ENCODE data around the gene NR1H3. TPM values are rescaled to one million over a fixed set of nuclear protein-coding genes. Genes with fewer than 3 reads are reported as not detected.

The NR1H3 gene
- total and polyA plus RNA-seq, 4 donors: 52.8 to 57.3 (median 55.6) TPM

DNA sequence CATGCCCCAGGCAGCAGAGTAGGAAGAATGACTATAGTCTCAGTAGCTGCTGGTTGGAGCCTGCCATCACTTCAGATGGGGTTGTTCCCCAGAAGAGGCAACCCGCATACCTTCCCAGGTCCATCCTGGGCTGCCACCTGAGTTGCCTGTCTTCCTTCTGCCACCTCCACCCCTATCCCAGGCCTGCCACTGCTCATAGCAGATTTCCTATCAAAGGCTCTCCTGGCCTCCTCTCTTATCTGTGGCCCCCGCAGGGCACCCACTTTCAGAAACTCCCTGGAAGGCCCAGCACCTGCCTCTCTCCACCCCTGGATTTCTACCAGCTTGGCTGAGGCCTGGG lies 649 bp upstream of the NR1H3 start:
- no peaks in the 10 kb centered on the region for H3K9me3 ChIP-seq (ENCODE audit: control insufficient read depth in 4 of 4, low read length in 3 of 4)
- H3K36me3 ChIP-seq (ENCODE audit: control insufficient read depth in 4 of 4, insufficient read depth in 3 of 4, low read depth in 1 of 4, low read length in 3 of 4): peaks cover 0 to 8% (median 4%) of the 10 kb centered on the region in 4 donors
- H3K9ac ChIP-seq (ENCODE audit: low read depth in 1 of 2, low read length in 2 of 2): no peak overlapping the region
- H3K27ac ChIP-seq (ENCODE audit: low read depth in 1 of 2, low read length in 2 of 2): peak overlapping the region; percentile 86 to 89
- peak overlapping the region in 1 of 3 donors; percentile 53 for H3K4me3 ChIP-seq (ENCODE audit: low read depth in 1 of 3, low read length in 3 of 3)
- WGBS: 47% methylated on average over 2 of the region's 2 CpGs
- TF ChIP-seq FOXA2 (IDR thresholded peaks at IDR 0.05) (peak; percentile 19), JUND (IDR thresholded peaks at IDR 0.05) (no peak)
- H3K4me1 ChIP-seq (ENCODE audit: control insufficient read depth in 4 of 4, insufficient read depth in 4 of 4, low read length in 3 of 4): peaks cover 14 to 58% (median 47%) of the 10 kb centered on the region in 4 donors
- no peak for DNase-seq (ENCODE audit: low spot score)
- H3K27me3 ChIP-seq (ENCODE audit: control insufficient read depth in 4 of 4, insufficient read depth in 4 of 4, low read length in 3 of 4): no peaks in the 10 kb centered on the region

DNA sequence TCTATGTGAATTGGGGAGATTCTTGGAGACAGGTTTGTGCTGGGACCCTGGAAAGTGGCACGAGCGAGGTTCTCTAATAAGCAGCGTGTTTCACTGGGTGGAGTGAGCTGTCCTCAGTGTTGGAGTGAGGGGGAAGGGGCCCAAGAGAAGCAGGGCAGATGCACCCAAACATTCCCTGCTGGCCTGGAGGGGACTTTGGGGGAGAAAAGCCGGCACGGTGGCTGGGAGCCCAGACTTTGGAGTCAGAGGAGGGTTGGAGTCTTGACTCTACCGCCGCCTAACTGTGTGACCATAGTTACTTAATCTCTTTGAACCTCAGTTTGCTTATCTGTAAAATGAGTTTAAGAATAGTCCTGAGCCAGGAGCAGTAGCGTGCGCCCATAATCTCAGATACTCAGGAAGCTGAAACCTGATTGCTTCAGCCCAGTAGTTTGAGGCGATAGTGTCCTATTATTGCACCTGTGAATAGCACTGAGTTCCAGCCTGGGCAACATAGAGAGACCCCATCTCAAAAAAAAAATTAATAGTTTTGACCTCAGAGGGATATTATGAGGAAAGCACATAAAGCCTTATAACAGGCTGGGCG lies 614 bp downstream of the NR1H3 start:
- Histone ChIP-seq H3K27me3 (ENCODE audit: control insufficient read depth in 4 of 4, insufficient read depth in 4 of 4, low read length in 3 of 4) (no peaks in the 10 kb centered on the region), H3K4me3 (ENCODE audit: low read depth in 1 of 3, low read length in 3 of 3) (peak overlapping the region; percentile 53 to 65 (median 59)), H3K9ac (ENCODE audit: low read depth in 1 of 2, low read length in 2 of 2) (peak overlapping the region; percentile 45 to 66), H3K36me3 (ENCODE audit: control insufficient read depth in 4 of 4, insufficient read depth in 3 of 4, low read depth in 1 of 4, low read length in 3 of 4) (peaks cover 0 to 8% (median 6%) of the 10 kb centered on the region in 4 donors), H3K9me3 (ENCODE audit: control insufficient read depth in 4 of 4, low read length in 3 of 4) (no peaks in the 10 kb centered on the region), H3K4me1 (ENCODE audit: control insufficient read depth in 4 of 4, insufficient read depth in 4 of 4, low read length in 3 of 4) (peaks cover 14 to 57% (median 44%) of the 10 kb centered on the region in 4 donors), H3K27ac (ENCODE audit: low read depth in 1 of 2, low read length in 2 of 2) (peak overlapping the region; percentile 86 to 89)
- WGBS: 29% methylated on average over 11 of the region's 11 CpGs
- no peak for DNase-seq (ENCODE audit: low spot score)
- TF ChIP-seq RAD21 (IDR thresholded peaks at IDR 0.05): no peak
- TF ChIP-seq YY1 (IDR thresholded peaks at IDR 0.05): no peak

DNA sequence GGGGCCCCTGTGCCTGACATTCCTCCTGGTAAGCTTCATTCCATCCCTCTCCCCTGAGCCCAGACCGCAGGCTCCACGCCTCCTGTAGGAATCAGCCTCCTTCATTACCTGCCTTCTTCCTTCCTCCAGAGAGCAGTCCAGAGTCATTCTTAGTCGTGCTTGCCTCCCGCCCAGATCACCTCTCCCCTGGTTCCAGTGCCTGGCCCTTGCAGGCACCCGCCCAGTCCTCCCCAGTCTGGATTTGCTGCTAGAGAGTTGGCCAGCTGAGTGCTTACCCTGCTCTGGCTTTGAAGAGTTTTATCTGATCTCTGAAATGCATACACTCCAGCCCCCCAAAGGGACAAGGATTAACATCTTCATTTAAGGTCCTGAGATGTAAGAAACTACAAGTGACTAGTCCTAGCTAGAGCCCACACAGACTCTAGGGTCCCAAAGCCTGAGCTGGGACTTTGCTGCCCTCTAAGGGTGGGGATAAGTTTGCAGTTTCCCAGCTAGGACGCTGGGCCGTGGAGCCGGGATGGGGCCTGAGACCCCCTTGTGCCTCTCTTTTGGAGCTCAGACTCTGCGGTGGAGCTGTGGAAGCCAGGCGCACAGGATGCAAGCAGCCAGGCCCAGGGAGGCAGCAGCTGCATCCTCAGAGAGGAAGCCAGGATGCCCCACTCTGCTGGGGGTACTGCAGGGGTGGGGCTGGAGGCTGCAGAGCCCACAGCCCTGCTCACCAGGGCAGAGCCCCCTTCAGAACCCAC lies 1.6 kb downstream of the NR1H3 start:
- no peak overlapping the region for H3K4me3 ChIP-seq (ENCODE audit: low read depth in 1 of 3, low read length in 3 of 3)
- TF ChIP-seq FOXA2 (IDR thresholded peaks at IDR 0.05): no peak
- TF ChIP-seq JUND (IDR thresholded peaks at IDR 0.05): no peak
- TF ChIP-seq RAD21 (IDR thresholded peaks at IDR 0.05): peak; percentile 92 to 94
- TF ChIP-seq, protein P1, sequence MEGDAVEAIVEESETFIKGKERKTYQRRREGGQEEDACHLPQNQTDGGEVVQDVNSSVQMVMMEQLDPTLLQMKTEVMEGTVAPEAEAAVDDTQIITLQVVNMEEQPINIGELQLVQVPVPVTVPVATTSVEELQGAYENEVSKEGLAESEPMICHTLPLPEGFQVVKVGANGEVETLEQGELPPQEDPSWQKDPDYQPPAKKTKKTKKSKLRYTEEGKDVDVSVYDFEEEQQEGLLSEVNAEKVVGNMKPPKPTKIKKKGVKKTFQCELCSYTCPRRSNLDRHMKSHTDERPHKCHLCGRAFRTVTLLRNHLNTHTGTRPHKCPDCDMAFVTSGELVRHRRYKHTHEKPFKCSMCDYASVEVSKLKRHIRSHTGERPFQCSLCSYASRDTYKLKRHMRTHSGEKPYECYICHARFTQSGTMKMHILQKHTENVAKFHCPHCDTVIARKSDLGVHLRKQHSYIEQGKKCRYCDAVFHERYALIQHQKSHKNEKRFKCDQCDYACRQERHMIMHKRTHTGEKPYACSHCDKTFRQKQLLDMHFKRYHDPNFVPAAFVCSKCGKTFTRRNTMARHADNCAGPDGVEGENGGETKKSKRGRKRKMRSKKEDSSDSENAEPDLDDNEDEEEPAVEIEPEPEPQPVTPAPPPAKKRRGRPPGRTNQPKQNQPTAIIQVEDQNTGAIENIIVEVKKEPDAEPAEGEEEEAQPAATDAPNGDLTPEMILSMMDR (IDR thresholded peaks at IDR 0.05; ENCODE audit: low read depth, low read length, missing input control): peak; percentile 61

DNA sequence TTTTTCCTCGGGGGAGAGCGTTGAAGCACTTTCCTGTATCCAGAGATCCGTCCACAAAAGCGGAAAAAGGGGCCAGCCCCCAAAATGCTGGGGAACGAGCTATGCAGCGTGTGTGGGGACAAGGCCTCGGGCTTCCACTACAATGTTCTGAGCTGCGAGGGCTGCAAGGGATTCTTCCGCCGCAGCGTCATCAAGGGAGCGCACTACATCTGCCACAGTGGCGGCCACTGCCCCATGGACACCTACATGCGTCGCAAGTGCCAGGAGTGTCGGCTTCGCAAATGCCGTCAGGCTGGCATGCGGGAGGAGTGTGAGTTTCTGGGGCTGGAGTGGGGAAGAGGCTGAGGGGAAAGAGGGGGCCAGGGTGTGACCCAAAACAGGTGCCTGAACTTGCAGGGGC lies 2.6 kb downstream of the NR1H3 start:
- DNase-seq (ENCODE audit: low spot score): no peak
- no peak overlapping the region for H3K4me3 ChIP-seq (ENCODE audit: low read depth in 1 of 3, low read length in 3 of 3)
- H3K4me1 ChIP-seq (ENCODE audit: control insufficient read depth in 4 of 4, insufficient read depth in 4 of 4, low read length in 3 of 4): peaks cover 7 to 38% (median 26%) of the 10 kb centered on the region in 4 donors
- peaks cover 0 to 12% (median 7%) of the 10 kb centered on the region in 4 donors for H3K36me3 ChIP-seq (ENCODE audit: control insufficient read depth in 4 of 4, insufficient read depth in 3 of 4, low read depth in 1 of 4, low read length in 3 of 4)
- H3K27me3 ChIP-seq (ENCODE audit: control insufficient read depth in 4 of 4, insufficient read depth in 4 of 4, low read length in 3 of 4): no peaks in the 10 kb centered on the region
- no peak overlapping the region for H3K9ac ChIP-seq (ENCODE audit: low read depth in 1 of 2, low read length in 2 of 2)
- no peak overlapping the region for H3K27ac ChIP-seq (ENCODE audit: low read depth in 1 of 2, low read length in 2 of 2)
- H3K9me3 ChIP-seq (ENCODE audit: control insufficient read depth in 4 of 4, low read length in 3 of 4): no peaks in the 10 kb centered on the region
- 93% methylated on average over 19 of the region's 19 CpGs for WGBS
- TF ChIP-seq JUND (IDR thresholded peaks at IDR 0.05): no peak
- TF ChIP-seq, protein P1 (IDR thresholded peaks at IDR 0.05; ENCODE audit: low read depth, low read length, missing input control): no peak
- TF ChIP-seq, protein P2, sequence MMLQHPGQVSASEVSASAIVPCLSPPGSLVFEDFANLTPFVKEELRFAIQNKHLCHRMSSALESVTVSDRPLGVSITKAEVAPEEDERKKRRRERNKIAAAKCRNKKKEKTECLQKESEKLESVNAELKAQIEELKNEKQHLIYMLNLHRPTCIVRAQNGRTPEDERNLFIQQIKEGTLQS (IDR thresholded peaks at IDR 0.05): no peak
- TF ChIP-seq RAD21 (IDR thresholded peaks at IDR 0.05): no peak
- TF ChIP-seq RXRA (IDR thresholded peaks at IDR 0.05): no peak
- no peak for TF ChIP-seq NR2F2 (IDR thresholded peaks at IDR 0.05)
- TF ChIP-seq, protein P3, sequence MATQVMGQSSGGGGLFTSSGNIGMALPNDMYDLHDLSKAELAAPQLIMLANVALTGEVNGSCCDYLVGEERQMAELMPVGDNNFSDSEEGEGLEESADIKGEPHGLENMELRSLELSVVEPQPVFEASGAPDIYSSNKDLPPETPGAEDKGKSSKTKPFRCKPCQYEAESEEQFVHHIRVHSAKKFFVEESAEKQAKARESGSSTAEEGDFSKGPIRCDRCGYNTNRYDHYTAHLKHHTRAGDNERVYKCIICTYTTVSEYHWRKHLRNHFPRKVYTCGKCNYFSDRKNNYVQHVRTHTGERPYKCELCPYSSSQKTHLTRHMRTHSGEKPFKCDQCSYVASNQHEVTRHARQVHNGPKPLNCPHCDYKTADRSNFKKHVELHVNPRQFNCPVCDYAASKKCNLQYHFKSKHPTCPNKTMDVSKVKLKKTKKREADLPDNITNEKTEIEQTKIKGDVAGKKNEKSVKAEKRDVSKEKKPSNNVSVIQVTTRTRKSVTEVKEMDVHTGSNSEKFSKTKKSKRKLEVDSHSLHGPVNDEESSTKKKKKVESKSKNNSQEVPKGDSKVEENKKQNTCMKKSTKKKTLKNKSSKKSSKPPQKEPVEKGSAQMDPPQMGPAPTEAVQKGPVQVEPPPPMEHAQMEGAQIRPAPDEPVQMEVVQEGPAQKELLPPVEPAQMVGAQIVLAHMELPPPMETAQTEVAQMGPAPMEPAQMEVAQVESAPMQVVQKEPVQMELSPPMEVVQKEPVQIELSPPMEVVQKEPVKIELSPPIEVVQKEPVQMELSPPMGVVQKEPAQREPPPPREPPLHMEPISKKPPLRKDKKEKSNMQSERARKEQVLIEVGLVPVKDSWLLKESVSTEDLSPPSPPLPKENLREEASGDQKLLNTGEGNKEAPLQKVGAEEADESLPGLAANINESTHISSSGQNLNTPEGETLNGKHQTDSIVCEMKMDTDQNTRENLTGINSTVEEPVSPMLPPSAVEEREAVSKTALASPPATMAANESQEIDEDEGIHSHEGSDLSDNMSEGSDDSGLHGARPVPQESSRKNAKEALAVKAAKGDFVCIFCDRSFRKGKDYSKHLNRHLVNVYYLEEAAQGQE (IDR thresholded peaks at IDR 0.05): no peak
- TF ChIP-seq, protein P4, sequence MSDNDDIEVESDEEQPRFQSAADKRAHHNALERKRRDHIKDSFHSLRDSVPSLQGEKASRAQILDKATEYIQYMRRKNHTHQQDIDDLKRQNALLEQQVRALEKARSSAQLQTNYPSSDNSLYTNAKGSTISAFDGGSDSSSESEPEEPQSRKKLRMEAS (IDR thresholded peaks at IDR 0.05): no peak
- TF ChIP-seq GABPA (IDR thresholded peaks at IDR 0.05 in 1 of 2, conservative IDR thresholded peaks at IDR 0.05 in 1 of 2): no peak
- TF ChIP-seq HNF4A (conservative IDR thresholded peaks at IDR 0.05): no peak

More for the DNA sequence above, 1.6 kb downstream of the NR1H3 start:
- H3K9ac ChIP-seq (ENCODE audit: low read depth in 1 of 2, low read length in 2 of 2): peak overlapping the region in 1 of 2 donors; percentile 21
- H3K36me3 ChIP-seq (ENCODE audit: control insufficient read depth in 4 of 4, insufficient read depth in 3 of 4, low read depth in 1 of 4, low read length in 3 of 4): peaks cover 0 to 12% (median 7%) of the 10 kb centered on the region in 4 donors
- DNase-seq (ENCODE audit: low spot score): no peak
- peak overlapping the region in 1 of 2 donors; percentile 25 for H3K27ac ChIP-seq (ENCODE audit: low read depth in 1 of 2, low read length in 2 of 2)
- 39% methylated on average over 10 of the region's 10 CpGs for WGBS
- no peaks in the 10 kb centered on the region for H3K9me3 ChIP-seq (ENCODE audit: control insufficient read depth in 4 of 4, low read length in 3 of 4)
- no peaks in the 10 kb centered on the region for H3K27me3 ChIP-seq (ENCODE audit: control insufficient read depth in 4 of 4, insufficient read depth in 4 of 4, low read length in 3 of 4)
- H3K4me1 ChIP-seq (ENCODE audit: control insufficient read depth in 4 of 4, insufficient read depth in 4 of 4, low read length in 3 of 4): peaks cover 14 to 48% (median 35%) of the 10 kb centered on the region in 4 donors

Measured in liver (tissue), 9 donors.